Pons (tissue), 1 donor: Measurements from ENCODE around the gene NRAP.

Source experiments
- DNase-seq: peaks from one replicate; pipeline ENCODE4 v3.0.0-alpha.2; 2016; ENCODE audit warnings: low spot score

The NRAP gene

GRCh38 chr10:113663908-113664307, at the start of gene NRAP:
TSS of gene NRAP (minus strand) at chr10:113664041. CDS start at chr10:113663882, 159 bp downstream.
- DNase-seq = no peak

GRCh38 chr10:113713640-113713982, 49.8 kb upstream of the NRAP start:
- no peak for DNase-seq

- DNase-seq = no peak
These were observed 49.2 kb upstream of the NRAP start for GRCh38 chr10:113712755-113713639.

GRCh38 chr10:113712024-113712423, 48.2 kb upstream of the NRAP start:
- no peak for DNase-seq

DNA sequence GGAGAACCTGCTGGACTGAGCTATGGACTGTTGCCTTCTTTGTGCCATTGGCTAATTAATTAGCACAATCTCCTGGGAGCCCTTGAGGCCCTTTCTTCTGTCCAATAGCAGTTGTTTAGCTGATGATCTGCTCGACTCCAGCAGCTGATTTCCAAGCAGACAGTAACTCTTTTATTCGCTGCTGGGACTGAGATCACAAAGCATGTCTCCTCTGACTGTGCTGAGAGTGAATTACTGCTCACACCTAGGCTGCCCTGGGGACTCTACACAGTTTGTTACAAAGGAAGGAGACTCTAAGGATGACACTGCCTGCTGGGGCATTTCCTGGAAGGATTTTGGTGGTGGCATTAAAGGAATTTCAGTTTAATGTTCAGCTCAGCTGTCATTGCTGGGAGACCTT, 47.3 kb upstream of the NRAP start:
- peak; percentile 76 for DNase-seq

DNA sequence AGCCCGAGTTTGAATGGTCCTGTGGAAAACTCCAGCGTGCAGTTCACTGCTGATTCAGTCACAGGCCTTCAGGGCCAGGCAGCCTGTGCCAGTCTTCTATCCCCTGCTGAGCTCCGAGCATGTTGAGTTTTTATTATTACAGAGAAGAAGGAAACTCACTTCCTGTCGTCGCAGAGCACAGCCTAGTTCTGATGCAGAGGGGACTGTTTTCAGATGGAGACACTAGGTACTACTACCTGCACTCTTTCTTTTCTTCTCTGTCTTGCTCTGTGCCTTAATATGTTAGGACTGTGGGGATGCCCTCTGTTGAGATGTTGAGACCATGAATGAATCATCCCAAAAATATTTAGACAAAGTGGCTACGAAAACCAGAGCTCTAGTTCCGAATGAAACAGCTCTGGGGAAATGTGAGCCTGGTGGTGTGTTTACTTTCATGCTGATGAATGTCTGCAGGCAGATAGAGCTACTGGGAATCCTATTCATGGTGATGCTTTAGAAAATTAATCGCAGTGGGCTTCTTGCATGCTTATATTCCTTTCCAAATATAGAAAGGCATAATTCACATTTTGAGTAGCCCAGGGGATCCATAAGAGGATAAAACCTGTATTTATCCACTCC, 45.5 kb upstream of the NRAP start:
- no peak for DNase-seq

- no peak for DNase-seq
These were observed 44.8 kb upstream of the NRAP start for GRCh38 chr10:113708640-113709039.

GRCh38 chr10:113706623-113707022, 42.8 kb upstream of the NRAP start:
- no peak for DNase-seq

DNA sequence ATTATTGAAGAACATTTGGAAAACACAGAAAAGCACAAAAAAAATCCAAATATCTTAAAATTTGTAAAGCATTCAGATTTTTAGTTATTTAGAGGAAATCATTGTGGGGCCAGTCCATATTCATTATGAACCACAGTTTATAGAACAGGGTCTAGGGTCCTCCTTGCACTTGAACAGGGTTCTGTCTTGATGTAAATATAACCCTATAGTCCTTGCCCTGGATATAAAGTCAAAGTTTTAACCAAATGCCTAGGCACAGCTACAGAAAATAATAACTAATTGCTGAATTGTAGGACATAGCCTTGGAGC, 41.5 kb upstream of the NRAP start:
- DNase-seq = no peak

DNA sequence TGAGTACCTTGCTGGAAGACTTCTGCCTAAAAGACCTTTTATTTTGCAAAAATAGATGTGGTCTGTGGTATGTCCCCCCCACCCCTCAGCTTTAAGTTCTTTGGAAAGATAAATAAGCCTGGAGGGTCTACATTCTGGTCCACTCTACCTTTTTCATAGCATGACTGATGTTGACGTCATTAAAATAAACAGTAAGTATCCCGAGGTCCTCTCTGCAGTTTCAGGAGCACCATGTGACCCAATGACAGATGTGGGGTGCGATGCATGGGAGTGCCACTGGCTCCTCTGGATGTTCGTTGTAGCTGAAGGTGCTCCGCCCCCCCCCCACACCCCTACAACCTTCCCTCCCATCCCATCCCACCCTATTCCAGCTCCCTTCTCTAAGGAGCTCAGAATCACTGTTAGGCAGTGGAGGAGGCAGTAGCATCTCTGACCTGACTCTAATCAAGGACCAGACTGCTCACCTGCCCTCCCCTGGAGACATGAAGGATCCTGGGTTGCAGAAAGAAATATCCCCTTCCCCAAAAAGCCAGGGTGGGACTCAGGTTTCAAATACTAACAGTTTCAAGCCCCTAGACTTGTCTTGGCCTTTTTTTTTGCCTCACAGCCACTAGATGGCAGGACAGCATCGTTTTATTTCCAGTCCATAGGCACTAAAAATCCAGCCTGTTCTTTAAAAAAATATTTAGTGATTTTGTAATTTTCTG, 40.9 kb upstream of the NRAP start:
- DNase-seq = peak; percentile 73

DNA sequence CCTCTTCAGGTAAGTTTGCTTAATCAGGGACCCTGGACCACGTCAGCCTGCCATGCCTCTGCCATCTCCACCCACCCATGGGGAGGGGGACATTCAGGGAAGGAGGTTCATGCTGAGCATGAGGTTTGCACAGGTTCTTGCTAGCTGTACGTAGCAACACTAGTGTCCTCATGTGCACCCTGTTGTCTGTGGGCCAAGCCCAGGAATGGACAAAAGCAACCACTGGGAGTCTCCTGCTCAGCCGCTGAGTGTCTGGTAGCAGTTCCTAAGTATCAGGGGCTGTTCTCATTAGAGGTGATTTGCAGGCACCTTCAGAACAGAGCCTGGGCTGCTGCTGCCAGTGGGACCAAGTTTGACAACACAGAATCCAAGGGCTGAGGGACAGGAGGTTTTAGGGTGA, 33.8 kb upstream of the NRAP start:
- DNase-seq = no peak

DNA sequence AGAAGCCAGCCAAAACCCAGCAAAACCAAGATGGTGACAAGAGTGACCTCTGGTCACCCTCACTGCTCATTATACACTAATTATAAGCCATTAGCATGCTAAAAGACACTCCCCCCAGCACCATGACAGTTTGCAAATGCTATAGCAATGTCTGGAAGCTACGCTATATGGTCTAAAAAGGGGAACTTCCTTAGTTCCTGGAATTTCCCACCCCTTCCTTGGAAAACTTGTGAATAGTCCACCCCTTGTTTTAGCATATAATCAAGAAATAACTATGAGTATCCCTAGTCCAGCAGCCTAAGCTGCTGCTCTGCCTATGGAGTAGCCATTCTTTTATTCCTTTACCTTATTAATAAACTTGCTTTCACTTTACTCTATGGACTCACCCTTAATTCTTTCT, 31.9 kb upstream of the NRAP start:
- DNase-seq = no peak

GRCh38 chr10:113693348-113693747, 29.5 kb upstream of the NRAP start:
- DNase-seq = no peak

- no peak for DNase-seq
These were observed 28.4 kb upstream of the NRAP start for GRCh38 chr10:113692271-113692670.

DNA sequence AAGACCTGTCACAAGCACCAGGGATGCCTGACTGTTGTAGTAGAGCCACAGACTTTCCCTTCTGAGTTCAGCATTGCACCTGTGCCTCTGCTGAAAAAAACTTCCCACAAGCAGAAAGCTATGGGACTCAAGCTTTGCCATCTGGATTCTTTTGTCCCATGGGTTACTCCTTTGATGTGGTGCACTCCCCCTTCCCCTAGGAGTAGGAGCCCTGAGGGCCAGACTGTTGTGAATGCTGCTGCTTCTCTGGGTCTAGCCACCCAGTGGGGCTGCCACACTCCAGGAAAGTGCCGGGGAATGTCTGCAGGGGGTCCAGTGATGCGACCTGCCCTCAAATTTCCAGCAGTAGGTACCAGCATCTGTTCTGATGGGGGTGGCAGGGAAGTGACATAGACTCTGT, 27.5 kb upstream of the NRAP start:
- DNase-seq = no peak

DNA sequence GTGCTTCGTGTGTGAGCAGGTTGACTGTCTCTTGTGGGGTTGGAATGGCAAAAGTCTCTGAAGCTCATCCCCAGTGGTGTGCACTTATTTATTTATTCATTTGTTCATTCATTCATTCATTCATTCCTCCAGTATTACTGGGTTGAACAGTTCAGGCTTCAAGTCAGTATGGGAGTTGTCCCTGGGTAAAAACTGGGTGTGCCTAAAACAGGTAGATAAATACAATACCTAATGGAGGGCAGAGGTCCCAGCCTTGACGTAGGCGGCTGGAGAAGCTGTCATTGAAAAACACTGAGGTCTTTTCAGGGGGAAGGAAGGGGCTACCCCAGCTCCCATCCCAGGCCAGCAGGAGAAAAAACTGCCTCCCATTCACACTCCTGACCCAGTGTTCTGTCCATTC, 26.9 kb upstream of the NRAP start:
- DNase-seq = no peak

DNA sequence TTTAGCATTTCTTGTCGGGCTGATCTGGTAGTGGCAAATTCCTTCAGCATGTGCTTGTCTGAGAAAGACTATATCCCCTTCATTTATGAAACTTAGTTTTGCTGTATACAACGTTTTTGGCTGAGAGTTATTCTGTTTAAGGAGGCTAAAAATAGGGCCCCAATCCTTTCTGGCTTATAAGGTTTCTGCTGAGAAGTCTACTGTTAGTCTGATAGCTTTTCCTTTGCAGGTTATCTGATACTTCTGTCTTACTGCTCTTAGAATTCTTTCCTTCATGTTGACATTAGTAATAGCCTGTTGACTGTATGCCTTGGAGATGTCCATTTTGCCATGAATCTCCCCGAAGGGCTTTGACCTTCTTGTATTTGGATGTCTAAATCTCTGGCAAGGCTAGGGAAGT, 25.7 kb upstream of the NRAP start:
- DNase-seq = no peak

GRCh38 chr10:113689057-113689456, 25.2 kb upstream of the NRAP start:
- no peak for DNase-seq

- DNase-seq = no peak
These were observed 23.2 kb upstream of the NRAP start for GRCh38 chr10:113687037-113687436.

DNA sequence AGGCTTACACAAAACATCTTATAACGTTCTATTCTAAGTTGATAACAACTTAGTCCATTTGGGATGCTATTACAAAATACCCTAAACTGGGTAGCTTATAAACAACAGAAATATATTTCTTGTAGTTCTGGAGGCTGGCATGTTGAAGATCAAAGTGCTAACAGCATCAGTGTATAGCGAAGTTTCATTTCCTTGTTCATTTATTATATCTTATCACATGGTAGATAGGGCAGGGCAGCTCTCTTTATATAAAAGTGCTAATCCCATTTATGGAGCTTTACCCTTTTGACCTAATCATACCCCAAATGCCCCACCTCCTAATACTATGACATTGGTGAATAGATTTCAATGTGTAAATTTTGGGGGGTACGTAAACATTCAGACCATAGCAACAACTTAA, 22.2 kb upstream of the NRAP start:
- DNase-seq = no peak

- DNase-seq = no peak
These were observed 19.5 kb upstream of the NRAP start for GRCh38 chr10:113683300-113683699.

GRCh38 chr10:113681533-113682470, 18.0 kb upstream of the NRAP start:
- no peak for DNase-seq
